GM11168 (cell line): Measurements from ENCODE around the gene PFDN6.
"Not testable (repeated sequence)": the region's sequence is repeated elsewhere in the genome, so short reads cannot be mapped to it uniquely, and the experiment has no call there.

Experiments used
- in situ Hi-C: fragments of 300-500 bp; cut with MboI; formaldehyde crosslinking; loops from one replicate; pipeline ENCODE4 v1.12.0; 2022; ENCODE audit warnings: low sequenced_read_pairs; ENCODE audit not compliant: unreplicated experiment

Gene PFDN6

DNA sequence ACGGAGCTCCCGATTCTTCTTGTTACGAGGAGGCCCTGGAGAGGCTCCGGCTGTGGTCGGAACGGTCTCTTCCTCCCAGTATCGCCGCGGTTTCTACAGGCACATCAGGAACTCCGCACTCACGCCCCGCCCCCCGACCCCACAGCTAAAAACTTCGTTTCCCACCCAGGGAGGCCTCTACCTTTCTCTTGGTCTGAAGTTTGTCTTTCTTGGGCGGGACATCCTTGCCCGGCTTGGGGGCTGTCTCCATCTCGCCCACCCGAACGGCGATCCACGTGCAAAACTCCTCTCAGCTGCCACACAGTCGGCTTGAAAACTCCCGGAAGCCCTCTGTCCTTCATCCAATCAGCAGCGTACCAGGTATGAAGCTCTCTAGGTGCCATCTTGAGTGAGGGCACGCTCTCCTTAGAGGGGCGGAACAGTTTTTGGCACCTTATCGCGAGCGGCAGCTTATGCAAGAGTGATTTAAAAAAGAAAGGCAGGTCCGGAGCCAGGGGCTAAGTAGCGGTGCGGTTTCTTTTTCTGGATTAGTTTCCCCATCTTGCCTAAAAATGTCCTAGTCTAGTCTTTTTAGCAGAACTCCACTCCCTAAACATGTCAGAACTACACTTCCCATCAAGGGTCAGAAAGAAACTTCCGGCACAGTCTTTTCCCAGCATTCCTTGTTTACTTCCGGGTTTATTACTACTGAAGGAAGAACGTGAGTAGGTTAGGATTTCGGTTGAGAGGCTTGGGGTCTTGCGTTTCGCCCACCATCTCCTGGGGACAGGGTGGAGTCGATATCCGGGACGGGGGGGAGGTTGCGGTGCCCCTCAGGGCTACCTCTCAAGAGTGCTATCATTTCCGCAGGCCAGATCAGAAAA is at the start of gene PFDN6, which contains the start of gene WDR46:
Gene PFDN6 (plus strand): TSS at position 681 of the 863 bp plus-strand sequence. CDS start 256 bp downstream, outside the sequence.
Gene WDR46 (minus strand): TSS at position 319 of the 863 bp plus-strand sequence. CDS start 69 bp downstream, at position 250.
- in situ Hi-C loops: no loop called here

DNA sequence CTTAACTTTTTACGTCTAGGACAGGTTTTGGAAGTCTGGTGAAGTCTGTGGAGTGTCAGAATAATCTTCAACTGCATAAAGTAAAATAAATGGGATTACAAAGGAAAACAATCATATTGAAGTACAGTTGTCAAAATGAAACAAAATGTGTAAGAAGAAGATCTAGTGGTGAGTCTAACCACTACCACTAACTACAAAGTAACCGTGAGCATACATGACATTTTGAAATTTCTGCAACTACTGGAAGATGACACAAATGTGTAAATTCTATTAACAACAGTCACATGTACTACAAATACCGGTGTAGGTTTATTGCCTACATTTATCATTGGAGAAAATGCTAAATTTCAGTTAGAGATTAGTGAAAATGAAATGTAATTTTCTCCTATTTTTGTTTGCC is 47.4 kb upstream of the PFDN6 start:
- in situ Hi-C loops: no loop called here

DNA sequence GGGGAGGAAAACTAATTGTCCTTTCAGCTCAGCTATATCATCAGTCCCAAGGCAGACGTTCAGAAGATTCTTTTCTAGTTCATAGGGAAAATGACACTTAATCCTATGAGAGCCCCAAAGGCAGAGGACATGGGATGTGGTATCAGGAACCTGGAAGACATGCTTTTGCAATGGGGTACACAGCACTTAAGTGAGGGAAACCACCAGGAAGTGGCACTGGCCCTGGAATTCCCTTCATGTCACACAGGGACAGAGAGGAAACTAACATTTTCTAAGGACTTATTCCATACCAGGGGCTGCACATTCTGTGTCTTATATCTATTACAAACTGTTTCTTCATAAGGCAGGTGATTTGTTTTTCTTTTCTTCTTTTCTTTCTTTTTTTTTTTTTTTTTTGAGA is 45.9 kb upstream of the PFDN6 start:
- in situ Hi-C loops: no loop called here

DNA sequence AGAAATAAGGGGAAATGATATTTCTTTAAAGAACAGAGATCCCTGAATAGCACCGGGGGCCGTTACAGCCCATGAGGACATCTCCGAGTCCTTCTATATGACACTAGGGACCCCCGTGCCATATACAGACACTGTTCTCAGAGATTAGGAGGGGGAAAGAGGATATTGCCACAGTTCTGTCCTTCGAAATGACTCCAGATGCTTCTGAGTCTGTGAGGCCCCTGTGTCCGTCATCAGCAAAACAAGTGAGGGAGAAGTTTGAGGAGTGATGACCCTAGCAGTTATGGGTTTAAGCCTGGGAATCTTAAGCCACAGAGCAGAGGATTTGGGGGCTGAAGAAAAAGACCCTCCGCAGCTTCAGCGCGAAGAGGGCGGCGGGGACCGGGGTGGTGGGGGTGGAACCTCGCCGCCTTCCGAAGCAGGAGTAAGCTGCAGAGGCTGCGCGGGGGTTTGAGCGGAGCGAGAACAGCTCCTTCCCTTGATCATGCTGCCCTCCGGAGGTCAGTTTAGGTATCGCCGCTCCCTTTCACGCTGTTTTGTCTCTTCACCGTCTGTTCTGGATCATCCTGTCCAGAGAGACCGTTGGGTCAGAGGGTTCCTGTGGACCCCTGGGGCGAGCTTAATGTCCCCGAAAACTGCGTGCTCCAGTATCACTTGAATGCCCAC is 41.3 kb upstream of the PFDN6 start:
- in situ Hi-C loops: loop anchor here (5.0 kb wide), 1 partner anchor 81 kb away; no protein-coding TSS in a partner anchor

DNA sequence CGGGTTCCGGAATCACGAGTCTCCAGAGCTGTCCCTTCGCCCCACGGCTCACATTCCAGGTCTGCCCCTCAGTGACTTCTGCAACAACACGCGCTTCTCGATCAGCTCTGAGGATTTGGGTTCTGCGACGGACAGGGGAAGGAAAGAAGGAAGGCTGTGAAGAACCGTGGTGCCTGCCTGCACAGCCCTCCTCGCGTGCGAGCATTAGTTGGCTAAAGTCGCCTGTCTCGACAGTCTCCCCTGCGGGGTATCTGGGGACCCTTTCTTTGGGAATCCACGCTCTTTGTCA is 40.8 kb upstream of the PFDN6 start:
- in situ Hi-C loops: loop anchor here (5.0 kb wide), 1 partner anchor 81 kb away; no protein-coding TSS in a partner anchor

DNA sequence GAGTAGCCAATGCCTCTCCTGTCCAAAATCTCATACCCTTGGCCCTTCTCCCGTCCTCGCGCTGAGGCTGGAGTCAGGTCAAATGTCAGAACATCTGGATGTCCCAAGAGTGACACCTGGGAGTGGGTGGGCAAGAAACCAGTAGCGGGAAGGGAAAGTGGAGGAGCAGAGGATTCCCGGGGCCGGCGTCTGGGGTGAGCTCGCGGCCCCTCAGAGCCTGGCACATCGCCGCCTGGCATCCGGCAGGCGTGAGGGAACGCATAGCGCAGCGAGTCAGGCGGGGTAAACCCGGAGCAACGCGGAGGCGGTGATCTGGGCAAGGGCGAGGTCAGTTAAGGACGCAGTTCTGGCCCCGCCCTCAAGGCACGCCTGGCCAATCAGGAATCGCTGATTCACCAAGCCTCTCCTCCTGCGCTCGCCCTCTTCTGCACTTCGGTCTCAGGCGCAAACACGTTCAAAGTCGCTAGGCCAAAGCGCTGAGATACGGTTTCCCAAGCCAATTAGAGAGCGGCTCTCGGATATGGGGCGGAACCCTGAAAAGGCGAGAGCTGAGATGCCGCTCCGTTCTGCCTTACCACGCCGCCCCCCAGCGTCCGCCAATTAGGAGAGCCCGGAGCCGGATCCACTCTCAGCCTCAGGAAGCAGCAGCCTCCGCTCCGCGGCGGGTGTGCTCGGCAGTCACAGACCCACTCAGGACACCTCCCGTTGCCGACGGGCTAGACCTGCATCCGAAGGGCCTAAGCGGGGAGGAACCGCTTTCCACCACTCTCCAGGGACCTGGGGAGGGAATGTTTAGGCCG is 40.3 kb upstream of the PFDN6 start:
- in situ Hi-C loops: loop anchor here (5.0 kb wide), 1 partner anchor 82 kb away; no protein-coding TSS in a partner anchor

DNA sequence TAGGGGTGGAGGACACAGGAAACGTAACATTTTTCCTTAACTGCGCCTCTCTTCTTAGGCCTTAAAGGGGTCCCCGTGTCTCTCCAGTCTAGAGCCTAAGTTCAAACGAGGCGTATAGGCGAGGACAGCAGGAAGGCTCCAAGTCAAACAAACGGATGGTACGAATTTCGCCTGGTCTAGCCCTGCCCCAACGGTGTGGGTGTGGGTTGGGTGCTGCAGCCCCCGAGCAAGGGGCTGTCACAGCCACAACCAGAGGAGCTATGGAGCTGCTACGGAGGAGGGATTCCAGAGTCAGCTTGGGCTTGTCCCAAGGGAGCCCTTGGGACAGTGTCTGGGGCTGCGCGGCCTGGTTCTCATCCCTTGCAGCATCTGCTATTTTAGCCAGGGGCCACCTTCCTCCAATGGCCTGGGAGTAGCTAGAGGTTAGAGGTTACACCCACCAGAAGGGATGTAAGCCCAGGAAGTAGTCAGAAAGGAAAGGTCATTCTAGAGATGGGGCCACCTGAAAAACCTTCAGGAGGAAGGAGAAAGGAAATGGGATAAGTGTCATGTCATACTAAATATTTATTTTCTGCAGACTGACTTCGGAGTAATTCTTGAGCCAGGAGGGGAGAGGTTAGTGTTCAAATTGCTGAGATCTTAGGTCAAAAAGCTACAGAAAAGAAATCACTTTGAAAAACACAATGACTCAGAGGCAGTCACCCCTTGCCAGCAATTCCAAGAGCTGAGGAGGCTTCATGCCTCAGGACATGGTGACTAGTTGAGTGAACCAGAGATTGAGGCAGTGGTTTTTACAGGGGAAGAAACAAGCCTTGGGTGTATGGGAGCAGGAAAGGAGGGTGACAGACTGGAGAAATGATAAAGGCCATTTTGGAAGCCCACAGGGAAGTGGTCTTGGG is 39.4 kb upstream of the PFDN6 start:
- in situ Hi-C loops: loop anchor here (5.0 kb wide), 1 partner anchor 83 kb away; no protein-coding TSS in a partner anchor

DNA sequence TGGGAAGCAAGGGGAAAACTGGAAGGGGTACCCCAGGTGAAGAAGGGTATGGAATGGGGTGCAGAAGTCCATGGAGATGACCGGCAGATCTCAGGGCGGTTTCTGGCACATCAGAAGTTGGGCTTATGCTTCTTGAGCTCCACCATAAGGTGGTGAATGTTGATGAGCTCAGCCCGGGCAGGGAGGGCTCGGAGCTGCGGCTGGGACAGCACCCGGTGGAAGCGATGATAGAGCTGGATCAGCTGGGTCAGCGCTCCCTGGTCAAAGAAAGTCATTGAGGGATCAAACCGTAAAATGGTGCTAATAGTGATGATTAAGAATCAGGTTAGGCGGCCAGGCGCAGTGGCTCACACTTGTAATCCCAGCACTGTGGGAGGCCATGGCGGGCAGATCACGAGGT is 38.7 kb upstream of the PFDN6 start:
- in situ Hi-C loops: no loop called here

DNA sequence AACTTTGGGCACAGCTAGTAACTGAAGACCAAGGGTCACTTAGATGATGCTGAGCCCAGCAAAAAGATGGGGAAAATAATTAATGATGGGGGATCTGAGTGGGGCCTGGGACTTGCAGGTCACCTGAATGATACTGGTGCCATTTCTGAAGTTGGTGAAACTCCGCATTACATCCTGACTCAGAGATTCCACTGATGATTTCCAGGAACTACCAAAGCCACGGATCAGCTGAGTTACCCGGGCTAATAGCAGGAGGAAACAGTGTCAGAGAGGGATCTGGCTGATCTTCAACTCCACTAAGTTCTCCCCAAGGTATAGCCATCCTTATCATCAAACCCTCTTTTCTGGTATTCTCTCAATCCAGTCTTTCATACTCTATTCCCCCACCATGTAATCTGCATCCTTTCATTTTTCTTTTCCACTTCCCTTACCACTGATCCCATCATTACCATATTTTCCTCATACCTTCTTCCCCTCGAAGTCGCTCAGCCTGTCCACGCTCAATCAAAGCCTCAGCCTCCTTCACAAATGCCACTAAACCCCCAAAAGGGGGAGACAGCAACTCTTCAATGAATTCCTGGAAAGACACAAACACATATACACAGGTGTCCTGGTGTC is 37.9 kb upstream of the PFDN6 start:
- in situ Hi-C loops: no loop called here

DNA sequence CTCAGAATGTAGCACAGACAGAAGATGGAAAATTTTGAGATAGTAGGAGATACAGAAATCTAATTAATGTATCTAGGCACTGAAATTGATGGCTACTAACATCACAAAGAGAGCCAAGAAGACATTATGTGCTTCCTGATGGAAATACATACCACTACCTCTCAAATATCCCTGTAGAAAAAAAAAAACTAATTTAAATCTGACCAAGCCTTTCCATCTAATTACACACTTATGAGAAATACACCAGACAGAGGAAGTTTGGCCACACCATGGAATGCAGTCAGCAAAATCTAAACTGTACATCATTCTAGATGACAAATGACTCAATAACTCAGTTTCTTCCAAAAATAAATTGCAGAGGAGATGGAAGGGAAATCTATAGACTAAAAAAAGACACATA is 36.6 kb upstream of the PFDN6 start:
- in situ Hi-C loops: no loop called here

DNA sequence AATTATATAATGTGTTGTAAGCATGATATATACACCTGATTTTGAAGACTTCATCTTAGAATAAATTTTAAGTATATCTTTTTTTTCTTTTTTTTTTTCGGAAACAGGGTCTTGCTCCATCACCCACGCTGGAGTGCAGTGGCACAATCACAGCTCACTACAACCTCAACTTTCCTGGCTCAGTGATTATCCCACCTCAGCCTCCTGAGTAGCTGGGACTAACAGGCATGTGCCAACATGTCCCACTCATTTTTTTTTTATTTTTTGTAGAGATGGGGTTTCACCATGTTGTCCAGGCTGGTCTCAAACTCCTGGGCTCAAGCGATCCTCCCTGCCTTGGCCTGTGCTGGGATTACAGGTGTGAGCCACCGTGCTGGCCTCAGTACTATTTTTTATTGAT is 34.8 kb upstream of the PFDN6 start:
- in situ Hi-C loops: no loop called here

DNA sequence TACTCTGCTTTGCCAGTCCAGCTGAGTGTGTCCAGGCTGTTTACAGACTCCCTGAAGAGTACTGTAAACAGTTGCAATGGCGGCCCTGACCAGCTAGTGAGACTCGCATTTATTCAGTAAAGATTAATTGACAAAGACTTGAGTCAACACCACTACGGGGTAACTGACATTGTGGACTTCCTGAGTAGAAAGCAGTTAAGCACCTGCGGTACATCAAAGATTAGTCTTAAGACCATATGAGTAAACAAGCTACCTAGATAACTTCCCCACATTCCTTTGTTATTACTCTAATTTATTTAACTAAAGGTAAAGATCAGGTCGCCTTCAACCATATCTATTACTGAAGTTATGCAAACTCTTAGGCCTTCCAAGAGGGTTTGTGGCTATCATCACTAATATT is 30.4 kb upstream of the PFDN6 start:
- in situ Hi-C loops: no loop called here

DNA sequence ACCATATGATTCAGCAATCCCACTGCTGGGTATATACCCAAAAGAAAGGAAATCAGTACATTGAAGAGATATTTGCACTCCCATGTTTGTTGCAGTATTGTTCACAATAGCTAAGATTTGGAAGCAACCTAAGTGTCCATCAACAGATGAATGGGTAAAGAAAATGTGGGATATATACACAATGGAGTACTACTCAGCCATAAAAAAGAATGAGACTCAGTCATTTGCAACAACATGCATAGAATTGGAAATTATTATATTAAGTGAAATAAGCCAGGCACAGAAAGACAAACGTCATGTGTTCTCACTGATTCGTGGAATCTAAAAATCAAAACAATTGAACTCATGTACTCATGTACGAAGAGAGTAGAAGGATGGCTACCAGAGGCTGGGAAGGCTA is 26.9 kb upstream of the PFDN6 start:
- in situ Hi-C loops: not testable (repeated sequence)

DNA sequence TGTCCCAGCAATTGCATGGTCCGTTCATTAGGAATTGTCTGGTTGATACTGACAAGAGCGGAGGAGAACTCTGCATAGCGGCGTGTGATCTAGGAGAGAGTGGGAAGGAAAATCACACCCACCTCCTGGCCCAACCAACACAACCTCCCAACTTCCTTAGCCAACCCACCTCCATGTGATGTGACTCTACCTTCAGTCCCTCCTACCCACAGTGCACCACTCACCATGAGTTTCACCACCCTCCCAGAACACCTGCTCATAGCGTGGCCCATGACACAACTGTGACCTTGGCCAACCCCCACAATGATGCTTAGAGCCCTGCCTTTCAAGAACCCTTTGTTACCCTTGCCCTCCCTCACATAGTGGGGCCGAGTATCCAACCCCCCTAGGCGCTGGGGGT is 25.4 kb upstream of the PFDN6 start:
- in situ Hi-C loops: no loop called here

DNA sequence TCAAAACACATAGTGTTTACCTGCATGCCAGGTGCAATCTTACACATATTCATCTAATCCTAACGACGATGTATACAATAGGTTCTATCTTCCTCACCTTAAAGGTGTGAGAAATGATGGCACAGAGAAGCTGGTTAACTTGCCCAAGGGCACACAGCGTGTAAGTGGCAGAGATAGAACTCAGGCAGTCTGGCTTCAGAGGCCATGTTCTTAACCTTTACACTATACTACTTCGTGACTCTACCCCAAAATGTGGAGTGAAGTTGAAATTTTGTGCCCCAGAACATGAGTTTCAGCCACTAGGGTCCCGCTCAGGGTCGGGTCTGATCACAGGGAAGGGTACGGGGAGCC is 18.3 kb upstream of the PFDN6 start:
- in situ Hi-C loops: no loop called here

DNA sequence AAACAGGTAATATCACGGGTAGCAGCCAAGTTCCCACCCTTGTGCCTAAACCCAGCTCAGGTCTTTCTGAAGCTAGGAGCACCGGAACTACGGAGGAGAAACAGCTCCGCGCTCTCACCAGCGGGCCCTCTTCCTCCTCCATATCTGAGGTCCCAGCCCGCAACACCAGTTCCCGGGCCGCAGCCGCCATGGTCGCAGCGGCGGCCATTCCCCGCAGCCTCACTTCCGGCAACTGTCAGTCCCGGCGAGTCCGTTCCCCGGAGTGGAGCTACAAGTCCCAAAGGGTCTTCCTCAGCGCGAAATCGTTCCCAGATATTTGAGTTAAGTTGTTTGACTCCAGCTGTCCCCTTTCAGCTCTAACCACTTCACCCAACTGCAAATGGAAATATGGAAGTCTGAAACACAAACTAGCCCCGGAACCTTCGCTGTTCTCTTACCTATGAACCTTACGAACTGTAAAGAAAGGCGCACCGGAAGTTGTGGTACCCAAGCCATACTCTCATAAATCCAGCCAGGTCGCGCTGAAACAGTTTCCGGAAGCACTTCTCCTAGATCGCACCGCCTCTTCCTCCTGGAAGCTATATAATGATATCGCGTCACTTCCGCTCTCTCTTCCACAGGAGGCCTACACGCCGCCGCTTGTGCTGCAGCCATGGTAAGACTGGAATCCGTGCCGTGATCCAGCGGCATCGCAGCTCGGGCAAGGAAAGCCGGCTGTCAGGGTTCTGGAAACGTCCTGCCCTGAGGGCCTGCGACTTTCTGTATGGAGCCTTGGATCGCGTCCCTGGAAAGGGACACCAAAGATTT is 17.7 kb upstream of the PFDN6 start, which contains the start of the genes RPS18 and VPS52:
Gene RPS18 (plus strand): TSS at position 608 of the 807 bp plus-strand sequence. CDS start 45 bp downstream, at position 653.
Gene VPS52 (minus strand): TSS at position 409 of the 807 bp plus-strand sequence. CDS start 201 bp downstream, at position 208.
- in situ Hi-C loops: no loop called here

DNA sequence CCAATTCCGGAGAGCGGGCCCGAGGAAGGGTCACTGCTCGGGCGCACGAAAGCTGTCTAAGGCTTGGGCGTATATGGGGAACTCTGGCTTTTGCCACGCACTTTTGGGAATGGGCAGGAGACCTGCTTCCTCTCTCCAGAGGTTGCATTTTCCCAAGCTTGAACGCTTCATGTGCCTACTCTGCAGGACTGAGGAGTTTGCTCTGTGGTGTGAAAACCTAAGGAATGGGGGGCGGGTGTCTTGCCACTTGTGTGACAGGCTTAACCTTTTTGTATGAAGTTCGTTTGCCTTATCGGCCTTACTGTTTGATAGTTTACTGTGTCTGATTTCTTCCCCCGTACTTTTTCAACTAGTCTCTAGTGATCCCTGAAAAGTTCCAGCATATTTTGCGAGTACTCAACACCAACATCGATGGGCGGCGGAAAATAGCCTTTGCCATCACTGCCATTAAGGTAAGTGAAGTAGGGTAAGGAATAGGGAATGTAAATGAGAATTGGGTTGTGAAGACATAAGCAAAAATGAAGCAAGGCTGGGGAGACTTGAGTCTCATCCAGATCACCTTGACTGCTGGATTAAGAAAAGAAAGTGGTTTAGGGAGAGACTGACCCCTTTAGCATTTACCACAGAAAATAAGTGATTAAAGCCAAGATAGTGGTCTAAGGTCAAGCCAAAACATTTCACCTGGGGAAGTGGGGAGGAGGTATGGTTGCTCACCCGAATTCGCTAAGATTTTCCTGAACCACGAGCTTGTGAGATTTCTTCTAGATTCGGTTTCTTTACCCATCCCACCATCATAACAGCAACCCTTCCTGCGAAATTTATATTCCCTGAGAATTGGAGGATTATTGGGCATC is 16.9 kb upstream of the PFDN6 start:
- in situ Hi-C loops: no loop called here
